Brain microvascular endothelial cell (primary cell): ENCODE measurements around the gene SCAND1.

Source experiments
- DNase-seq: peaks from one replicate; pipeline ENCODE4 v3.0.0-alpha.2; 2020
- H3K27ac ChIP-seq: fragments of 250-450 bp; sonication (Bioruptor Pico); 2 replicates; pipeline ENCODE4 v1.5.1; 2020; ENCODE audit warnings: mild to moderate bottlenecking, moderate library complexity
- H3K27me3 ChIP-seq: fragments of 250-450 bp; sonication (Bioruptor Pico); replicated peaks from 2 replicates; pipeline ENCODE4 v1.5.1; 2020; ENCODE audit warnings: mild to moderate bottlenecking
- H3K36me3 ChIP-seq: fragments of 250-450 bp; sonication (Bioruptor Pico); replicated peaks from 2 replicates; pipeline ENCODE4 v1.5.1; 2020; ENCODE audit warnings: mild to moderate bottlenecking
- H3K4me3 ChIP-seq: 2 replicates; pipeline ENCODE4 v1.5.1; 2011; ENCODE audit warnings: low read depth, mild to moderate bottlenecking, control low read depth, low read length, moderate library complexity
- CTCF ChIP-seq: IDR thresholded peaks from 2 replicates; pipeline ENCODE4 v1.5.1; 2011; ENCODE audit warnings: low read depth, mild to moderate bottlenecking, moderate library complexity, low read length, control low read depth, inconsistent platforms; ENCODE audit errors: missing control alignments
- in situ Hi-C: cut with HindIII; loops from 2 replicates; pipeline ENCODE4 v1.10.0; 2017; ENCODE audit warnings: low sequenced_read_pairs, low pct_ligation_motif_present

SCAND1 gene

GRCh38 chr20:35947489-35947888 lies 6.8 kb downstream of the SCAND1 start:
- H3K27me3 ChIP-seq = no peaks in the 10 kb centered on the region
- TF ChIP-seq CTCF = peak; percentile 64
- in situ Hi-C loops = no loop called here
- H3K27ac ChIP-seq = no peak overlapping the region
- peaks cover 4% of the 10 kb centered on the region for H3K36me3 ChIP-seq
- no peak for DNase-seq
- no peak overlapping the region for H3K4me3 ChIP-seq

- Histone ChIP-seq H3K27me3 (no peaks in the 10 kb centered on the region), H3K27ac (no peak overlapping the region), H3K36me3 (peaks cover 4% of the 10 kb centered on the region), H3K4me3 (no peak overlapping the region)
- DNase-seq = no peak
- in situ Hi-C loops = no loop called here
- TF ChIP-seq CTCF = no peak
These were observed 12.1 kb downstream of the SCAND1 start for GRCh38 chr20:35942243-35942642.

- H3K36me3 ChIP-seq = peaks cover 4% of the 10 kb centered on the region
- no peak for TF ChIP-seq CTCF
- no peak for DNase-seq
- H3K4me3 ChIP-seq = no peak overlapping the region
- no peak overlapping the region for H3K27ac ChIP-seq
- in situ Hi-C loops = no loop called here
- no peaks in the 10 kb centered on the region for H3K27me3 ChIP-seq
These were observed 12.7 kb downstream of the SCAND1 start for GRCh38 chr20:35941620-35942019.

- H3K27ac ChIP-seq = no peak overlapping the region
- no peak for TF ChIP-seq CTCF
- no peak overlapping the region for H3K4me3 ChIP-seq
- in situ Hi-C loops = no loop called here
- DNase-seq = no peak
- no peaks in the 10 kb centered on the region for H3K27me3 ChIP-seq
- peaks cover 4% of the 10 kb centered on the region for H3K36me3 ChIP-seq
These were observed 15.0 kb downstream of the SCAND1 start for GRCh38 chr20:35939264-35939663.

GRCh38 chr20:35934050-35934449 lies 20.3 kb downstream of the SCAND1 start:
- no peak for TF ChIP-seq CTCF
- Histone ChIP-seq H3K36me3 (peaks cover 14% of the 10 kb centered on the region), H3K27ac (no peak overlapping the region), H3K27me3 (no peaks in the 10 kb centered on the region), H3K4me3 (no peak overlapping the region)
- in situ Hi-C loops = no loop called here
- DNase-seq = no peak

- TF ChIP-seq CTCF = no peak
- H3K36me3 ChIP-seq = peaks cover 24% of the 10 kb centered on the region
- DNase-seq = no peak
- no peak overlapping the region for H3K4me3 ChIP-seq
- in situ Hi-C loops = no loop called here
- no peak overlapping the region for H3K27ac ChIP-seq
- no peaks in the 10 kb centered on the region for H3K27me3 ChIP-seq
These were observed 25.0 kb downstream of the SCAND1 start for GRCh38 chr20:35929301-35929700.
